CD14-positive monocyte (primary cell): ENCODE measurements around the gene RNF123. TPM values are rescaled to one million over a fixed set of nuclear protein-coding genes. Genes with fewer than 3 reads are reported as not detected.

ENCODE experiments used
- DNase-seq, 3 donors: peaks; one replicate each; pipeline ENCODE4 v3.0.0-alpha.2; 2011 to 2022
- H2AFZ ChIP-seq: 2 replicates; pipeline ENCODE4 v1.6.0; 2012; ENCODE audit warnings: mild to moderate bottlenecking, low read depth, low read length, inconsistent platforms; ENCODE audit not compliant: insufficient read depth, poor library complexity, severe bottlenecking
- H3K27ac ChIP-seq, 2 donors: 1 replicate in 1 of 2; 2 replicates in 1 of 2; pipeline ENCODE4 v1.5.1; 2012 to 2013; ENCODE audit warnings: low read length in 2 of 2, control low read depth in 1 of 2, inconsistent platforms in 1 of 2, low read depth in 1 of 2, mild to moderate bottlenecking in 1 of 2
- H3K27me3 ChIP-seq, 2 donors: one replicate each; pipeline versions ENCODE4 v1.6.0 to v1.6.1; 2011 to 2013; ENCODE audit warnings: low read length in 2 of 2; ENCODE audit not compliant: control insufficient read depth in 2 of 2, insufficient read depth in 2 of 2
- H3K36me3 ChIP-seq, 2 donors: replicated peaks in 1 of 2; 1 replicate in 1 of 2; 2 replicates in 1 of 2; pipeline versions ENCODE4 v1.5.1 to v1.6.1; 2012 to 2013; ENCODE audit warnings: low read length in 2 of 2, control low read depth in 1 of 2, inconsistent platforms in 1 of 2, mild to moderate bottlenecking in 1 of 2; ENCODE audit not compliant: insufficient read depth in 2 of 2, control insufficient read depth in 1 of 2
- H3K4me1 ChIP-seq, 2 donors: 1 replicate in 1 of 2; 2 replicates in 1 of 2; pipeline versions ENCODE4 v1.5.1 to v1.6.1; 2012 to 2013; ENCODE audit warnings: low read length in 2 of 2, control low read depth in 1 of 2, inconsistent platforms in 1 of 2, mild to moderate bottlenecking in 1 of 2, moderate library complexity in 1 of 2; ENCODE audit not compliant: insufficient read depth in 2 of 2, control insufficient read depth in 1 of 2
- H3K4me2 ChIP-seq: replicated peaks from 2 replicates; pipeline ENCODE3; 2012; ENCODE audit warnings: low read length, moderate library complexity, mild to moderate bottlenecking; ENCODE audit not compliant: poor library complexity, severe bottlenecking; ENCODE audit errors: extremely low read depth
- H3K4me3 ChIP-seq, 3 experiments: fragments of 200-600 bp in 1 of 3; sonication (generic) in 1 of 3; replicated peaks in 1 of 3; 1 replicate in 2 of 3; 2 replicates in 1 of 3; pipeline ENCODE4 v1.5.1; 2011 to 2013; ENCODE audit warnings: low read length in 3 of 3, mild to moderate bottlenecking in 3 of 3, control low read depth in 2 of 3, low read depth in 2 of 3, inconsistent platforms in 1 of 3, moderate library complexity in 1 of 3
- H3K79me2 ChIP-seq: 2 replicates; pipeline ENCODE4 v1.6.0; 2012; ENCODE audit warnings: mild to moderate bottlenecking, control low read depth, inconsistent platforms, low read length, moderate library complexity; ENCODE audit not compliant: insufficient read depth
- H3K9ac ChIP-seq: 2 replicates; pipeline ENCODE4 v1.6.0; 2017; ENCODE audit warnings: low read length, mild to moderate bottlenecking; ENCODE audit not compliant: insufficient read depth, poor library complexity, severe bottlenecking
- H3K9me3 ChIP-seq, 2 donors: replicated peaks in 1 of 2; 1 replicate in 1 of 2; 2 replicates in 1 of 2; pipeline versions ENCODE4 v1.5.1 to v1.6.1; 2012 to 2013; ENCODE audit warnings: low read length in 2 of 2, control low read depth in 1 of 2; ENCODE audit not compliant: control insufficient read depth in 1 of 2, insufficient read depth in 1 of 2
- H4K20me1 ChIP-seq: 2 replicates; pipeline ENCODE4 v1.6.0; 2012; ENCODE audit warnings: mild to moderate bottlenecking, low read length, control low read depth, moderate library complexity; ENCODE audit not compliant: insufficient read depth
- H3K27ac Mint-ChIP-seq, 7 donors: one replicate each; pipeline ENCODE4 v1.8.0; 2020; ENCODE audit warnings: mild to moderate bottlenecking in 7 of 7, mixed read lengths in 7 of 7, moderate library complexity in 6 of 7, inconsistent platforms in 2 of 7
- H3K27me3 Mint-ChIP-seq, 3 donors: one replicate each; pipeline ENCODE4 v1.8.0; 2021 to 2022; ENCODE audit warnings: low read depth in 3 of 3, mild to moderate bottlenecking in 3 of 3, mixed read lengths in 3 of 3, moderate library complexity in 3 of 3, inconsistent platforms in 1 of 3
- H3K36me3 Mint-ChIP-seq, 2 donors: one replicate each; pipeline ENCODE4 v1.8.0; 2020; ENCODE audit warnings: mixed read lengths in 2 of 2, inconsistent platforms in 1 of 2, mild to moderate bottlenecking in 1 of 2
- H3K4me1 Mint-ChIP-seq: one replicate; pipeline ENCODE4 v1.8.0; 2020; ENCODE audit warnings: mild to moderate bottlenecking, mixed read lengths
- H3K4me3 Mint-ChIP-seq, 2 donors: one replicate each; pipeline ENCODE4 v1.8.0; 2020; ENCODE audit warnings: mild to moderate bottlenecking in 2 of 2, mixed read lengths in 2 of 2, moderate library complexity in 1 of 2
- H3K9me3 Mint-ChIP-seq, 7 donors: one replicate each; pipeline ENCODE4 v1.8.0; 2020 to 2022; ENCODE audit warnings: mixed read lengths in 7 of 7, mild to moderate bottlenecking in 6 of 7, moderate library complexity in 6 of 7, inconsistent platforms in 2 of 7
- CTCF ChIP-seq: fragments of 200-600 bp; IDR thresholded peaks from one replicate; pipeline ENCODE4 v1.8.0; 2022; ENCODE audit warnings: antibody characterized with exemption, mild to moderate bottlenecking
- WGBS: methylation state at CpG from one replicate; pipeline ENCODE4 v1.1.5; 2013; ENCODE audit warnings: missing lambda C conversion rate; ENCODE audit not compliant: insufficient coverage; 5-methylcytosine and 5-hydroxymethylcytosine counted together
- intact Hi-C, 2 donors: fragments of 100-400 bp; cut with micrococcal nuclease; formaldehyde crosslinking; loops; one replicate each; pipeline versions ENCODE4 v1.15.0 to v1.15.1; 2023
- polyA plus RNA-seq, 3 donors: library from polyadenylated mRNA; depleted of rRNA in 1 of 3; unstranded in 2 of 3; stranded (reverse) in 1 of 3; fragments of 300-500 nt in 2 of 3; fragments of >200 nt in 1 of 3; fragmentation: Illumina TruSeq in 2 of 3; gene quantifications; 1 replicate in 2 of 3; 2 replicates in 1 of 3; pipeline ENCODE4 v1.2.3, GENCODE V29; 2012 to 2021

Gene RNF123
- polyA plus RNA-seq, 3 donors: 11.1 to 46.2 (median 15.7) TPM

- Histone ChIP-seq H3K9ac (no peak overlapping the region), H3K9me3 (no peaks in the 10 kb centered on the region), H4K20me1 (peaks cover 26% of the 10 kb centered on the region), H3K27me3 (no peaks in the 10 kb centered on the region), H3K4me2 (no peak overlapping the region), H3K4me1 (peaks cover 12 to 14% of the 10 kb centered on the region in 2 donors), H3K27ac (peak overlapping the region in 1 of 2 donors; percentile 5), H3K36me3 (peaks cover 63 to 85% of the 10 kb centered on the region in 2 donors), H3K79me2 (peaks cover 4% of the 10 kb centered on the region), H3K4me3 (no peak overlapping the region), H2AFZ (no peak overlapping the region)
- Mint-ChIP-seq H3K36me3 (peaks cover 56 to 79% of the 10 kb centered on the region in 2 donors), H3K27me3 (no peaks in the 10 kb centered on the region), H3K4me1 (peaks cover 16% of the 10 kb centered on the region), H3K4me3 (no peak overlapping the region), H3K9me3 (no peaks in the 10 kb centered on the region), H3K27ac (peak overlapping the region in 4 of 7 donors; percentile 12 to 46 (median 28))
- no CpG with 5 or more reads among the region's 1 CpG for WGBS
- intact Hi-C loops: no loop called here
- DNase-seq: no peak
- TF ChIP-seq CTCF: no peak
Observed at GRCh38 chr3:49733551-49733950, 44.2 kb downstream of the RNF123 start.

- no peak overlapping the region for H2AFZ ChIP-seq
- no peak overlapping the region for H3K9ac ChIP-seq
- no peak overlapping the region for H3K4me3 Mint-ChIP-seq
- no peaks in the 10 kb centered on the region for H3K9me3 Mint-ChIP-seq
- 94% methylated on average over 3 of the region's 6 CpGs for WGBS
- H3K4me1 ChIP-seq: peaks cover 12 to 14% of the 10 kb centered on the region in 2 donors
- H3K27me3 ChIP-seq: no peaks in the 10 kb centered on the region
- no peak overlapping the region for H3K4me2 ChIP-seq
- peaks cover 4% of the 10 kb centered on the region for H3K79me2 ChIP-seq
- peaks cover 66 to 86% of the 10 kb centered on the region in 2 donors for H3K36me3 ChIP-seq
- peaks cover 62 to 85% of the 10 kb centered on the region in 2 donors for H3K36me3 Mint-ChIP-seq
- H3K4me1 Mint-ChIP-seq: peaks cover 16% of the 10 kb centered on the region
- peak overlapping the region in 2 of 7 donors; percentile 3 to 26 for H3K27ac Mint-ChIP-seq
- TF ChIP-seq CTCF: no peak
- intact Hi-C loops: no loop called here
- H3K9me3 ChIP-seq: no peaks in the 10 kb centered on the region
- H3K27ac ChIP-seq: peak overlapping the region in 1 of 2 donors; percentile 1
- peaks cover 29% of the 10 kb centered on the region for H4K20me1 ChIP-seq
- DNase-seq: no peak
- no peak overlapping the region for H3K4me3 ChIP-seq
- no peaks in the 10 kb centered on the region for H3K27me3 Mint-ChIP-seq
Observed at GRCh38 chr3:49734752-49735151, 45.4 kb downstream of the RNF123 start.
